OCI-LY7 (cell line): Measurements from ENCODE around the gene SNX22.

Source experiments
- CTCF ChIP-seq: fragments of 200-600 bp; sonication (generic); conservative IDR thresholded peaks from 2 replicates; pipeline ENCODE4 v1.5.1; 2014; ENCODE audit warnings: mild to moderate bottlenecking, antibody characterized with exemption, low read length, moderate library complexity, mixed read lengths
- EZH2phosphoT487 ChIP-seq: fragments of 200-600 bp; sonication (generic); IDR thresholded peaks from 2 replicates; pipeline ENCODE4 v1.6.1; 2018; ENCODE audit warnings: low read depth, borderline replicate concordance, mild to moderate bottlenecking, mixed run types, antibody characterized with exemption, low read length, moderate library complexity, mixed read lengths

GRCh38 chr15:64144192-64144564 is 7.4 kb upstream of the SNX22 start:
- TF ChIP-seq CTCF (no peak), EZH2phosphoT487 (no peak)
